Medulla oblongata (tissue), 1 donor: ENCODE data around the gene PCDHB9.
"Not testable (repeated sequence)": the region's sequence is repeated elsewhere in the genome, so short reads cannot be mapped to it uniquely, and the experiment has no call there.

ENCODE experiments used
- DNase-seq: peaks from one replicate; pipeline ENCODE4 v3.0.0-alpha.2; 2015; ENCODE audit errors: extremely low spot score

Gene PCDHB9

DNA sequence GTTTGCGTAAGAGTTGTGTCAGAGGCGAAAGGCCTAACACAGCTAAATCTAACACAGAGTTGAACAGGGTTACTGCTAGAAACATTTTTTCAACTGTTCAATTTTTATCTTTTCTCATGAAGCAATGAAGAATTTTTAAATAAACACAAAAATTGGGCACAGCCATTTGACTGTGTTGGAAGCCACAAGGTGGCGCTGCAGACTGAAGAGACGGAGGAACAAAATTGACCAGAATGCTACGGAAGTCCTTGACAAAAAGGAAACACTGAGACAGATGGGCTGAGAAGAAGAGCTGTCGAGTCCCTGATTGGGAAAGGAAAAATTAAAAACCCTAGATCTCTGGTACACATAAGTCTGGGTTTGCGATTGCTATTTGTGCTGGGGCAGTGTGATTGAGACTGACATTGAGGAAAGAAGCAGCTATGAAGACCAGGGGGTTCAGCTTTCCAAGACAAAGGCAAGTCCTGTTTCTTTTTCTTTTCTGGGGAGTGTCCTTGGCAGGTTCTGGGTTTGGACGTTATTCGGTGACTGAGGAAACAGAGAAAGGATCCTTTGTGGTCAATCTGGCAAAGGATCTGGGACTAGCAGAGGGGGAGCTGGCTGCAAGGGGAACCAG is at the start of gene PCDHB9:
PCDHB9 (plus strand) TSS at position 265 of the 616 bp plus-strand sequence; CDS start at position 423, 158 bp downstream.
- peak; percentile 18 for DNase-seq

DNA sequence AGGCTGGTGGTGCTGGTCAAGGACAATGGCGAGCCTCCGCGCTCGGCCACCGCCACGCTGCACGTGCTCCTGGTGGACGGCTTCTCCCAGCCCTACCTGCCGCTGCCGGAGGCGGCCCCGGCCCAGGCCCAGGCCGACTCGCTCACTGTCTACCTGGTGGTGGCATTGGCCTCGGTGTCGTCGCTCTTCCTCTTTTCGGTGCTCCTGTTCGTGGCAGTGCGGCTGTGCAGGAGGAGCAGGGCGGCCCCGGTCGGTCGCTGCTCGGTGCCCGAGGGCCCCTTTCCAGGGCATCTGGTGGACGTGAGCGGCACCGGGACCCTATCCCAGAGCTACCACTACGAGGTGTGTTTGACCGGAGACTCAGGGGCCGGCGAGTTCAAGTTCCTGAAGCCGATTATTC is 49.6 kb upstream of the PCDHB9 start:
- not testable (repeated sequence) for DNase-seq

DNA sequence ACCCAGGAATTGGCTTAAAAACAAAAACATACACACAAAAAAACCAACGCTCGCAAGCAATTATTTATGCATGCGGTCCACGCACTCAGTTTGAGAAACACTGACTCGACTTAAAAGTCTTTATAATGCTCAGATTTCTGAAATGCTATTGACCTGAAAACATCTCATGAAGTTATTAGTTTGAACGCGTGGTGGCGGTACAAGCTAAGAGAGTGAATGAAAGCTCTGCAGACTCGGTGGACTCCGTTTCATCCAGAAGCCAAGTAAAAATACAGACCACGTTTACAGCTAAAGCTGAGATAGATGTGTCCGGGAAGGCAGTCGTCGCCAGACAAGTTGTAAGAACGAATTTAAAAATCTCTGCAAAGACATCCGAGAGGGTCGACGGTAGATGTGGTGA is 37.1 kb upstream of the PCDHB9 start, which contains the start of gene PCDHB6:
PCDHB6 (plus strand) TSS at position 246 of the 400 bp plus-strand sequence. CDS start 201 bp downstream, outside the sequence.
- DNase-seq = peak; percentile 17

DNA sequence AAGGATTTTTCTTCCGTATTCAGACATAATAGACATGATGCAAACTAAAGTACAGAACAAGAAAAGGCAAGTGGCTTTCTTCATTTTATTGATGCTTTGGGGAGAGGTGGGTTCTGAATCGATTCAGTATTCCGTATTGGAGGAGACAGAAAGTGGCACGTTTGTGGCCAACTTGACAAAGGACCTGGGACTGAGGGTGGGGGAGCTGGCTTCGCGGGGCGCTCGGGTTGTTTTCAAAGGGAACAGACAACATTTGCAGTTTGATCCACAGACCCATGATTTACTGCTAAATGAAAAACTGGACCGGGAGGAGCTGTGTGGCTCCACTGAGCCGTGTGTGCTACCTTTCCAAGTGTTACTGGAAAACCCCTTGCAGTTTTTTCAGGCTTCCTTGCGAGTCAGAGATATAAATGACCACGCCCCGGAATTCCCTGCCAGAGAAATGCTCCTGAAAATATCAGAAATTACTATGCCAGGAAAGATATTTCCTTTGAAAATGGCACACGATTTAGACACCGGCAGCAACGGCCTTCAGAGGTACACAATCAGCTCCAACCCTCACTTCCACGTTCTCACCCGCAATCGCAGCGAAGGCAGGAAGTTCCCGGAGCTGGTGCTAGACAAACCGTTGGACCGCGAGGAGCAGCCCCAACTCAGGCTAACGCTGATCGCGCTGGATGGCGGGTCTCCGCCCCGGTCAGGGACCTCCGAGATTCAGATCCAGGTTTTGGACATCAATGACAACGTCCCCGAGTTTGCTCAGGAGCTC is 36.6 kb upstream of the PCDHB9 start:
- no peak for DNase-seq

DNA sequence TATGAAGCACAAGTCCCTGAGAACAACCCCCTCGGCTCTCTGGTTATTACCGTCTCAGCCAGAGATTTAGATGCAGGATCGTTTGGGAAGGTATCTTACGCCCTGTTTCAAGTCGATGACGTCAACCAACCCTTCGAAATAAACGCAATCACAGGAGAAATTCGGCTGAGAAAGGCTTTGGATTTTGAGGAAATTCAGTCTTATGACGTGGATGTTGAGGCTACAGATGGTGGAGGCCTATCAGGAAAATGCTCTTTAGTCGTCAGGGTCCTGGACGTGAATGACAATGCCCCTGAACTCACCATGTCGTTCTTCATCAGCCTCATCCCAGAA is 36.0 kb upstream of the PCDHB9 start:
- DNase-seq = no peak

DNA sequence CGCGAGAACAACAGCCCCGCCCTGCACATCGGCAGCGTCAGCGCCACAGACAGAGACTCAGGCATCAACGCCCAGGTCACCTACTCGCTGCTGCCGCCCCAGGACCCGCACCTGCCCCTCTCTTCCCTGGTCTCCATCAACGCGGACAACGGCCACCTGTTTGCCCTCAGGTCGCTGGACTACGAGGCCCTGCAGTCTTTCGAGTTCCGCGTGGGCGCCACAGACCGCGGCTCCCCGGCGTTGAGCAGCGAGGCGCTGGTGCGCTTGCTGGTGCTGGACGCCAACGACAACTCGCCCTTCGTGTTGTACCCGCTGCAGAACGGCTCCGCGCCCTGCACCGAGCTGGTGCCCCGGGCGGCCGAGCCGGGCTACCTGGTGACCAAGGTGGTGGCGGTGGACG is 35.3 kb upstream of the PCDHB9 start:
- not testable (repeated sequence) for DNase-seq

GRCh38 chr5:141152096-141152495 is 34.9 kb upstream of the PCDHB9 start:
- not testable (repeated sequence) for DNase-seq

- DNase-seq = peak; percentile 8
Observed at GRCh38 chr5:141155540-141156374, 31.2 kb upstream of the PCDHB9 start.

DNA sequence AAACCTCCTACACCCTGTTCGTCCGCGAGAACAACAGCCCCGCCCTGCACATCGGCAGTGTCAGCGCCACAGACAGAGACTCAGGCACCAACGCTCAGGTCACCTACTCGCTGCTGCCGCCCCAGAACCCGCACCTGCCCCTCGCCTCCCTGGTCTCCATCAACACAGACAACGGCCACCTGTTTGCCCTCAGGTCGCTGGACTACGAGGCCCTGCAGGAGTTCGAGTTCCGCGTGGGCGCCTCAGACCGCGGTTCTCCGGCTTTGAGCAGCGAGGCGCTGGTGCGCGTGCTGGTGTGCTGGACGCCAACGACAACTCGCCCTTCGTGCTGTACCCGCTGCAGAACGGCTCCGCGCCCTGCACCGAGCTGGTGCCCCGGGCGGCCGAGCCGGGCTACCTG is 29.6 kb upstream of the PCDHB9 start:
- DNase-seq = not testable (repeated sequence)

DNA sequence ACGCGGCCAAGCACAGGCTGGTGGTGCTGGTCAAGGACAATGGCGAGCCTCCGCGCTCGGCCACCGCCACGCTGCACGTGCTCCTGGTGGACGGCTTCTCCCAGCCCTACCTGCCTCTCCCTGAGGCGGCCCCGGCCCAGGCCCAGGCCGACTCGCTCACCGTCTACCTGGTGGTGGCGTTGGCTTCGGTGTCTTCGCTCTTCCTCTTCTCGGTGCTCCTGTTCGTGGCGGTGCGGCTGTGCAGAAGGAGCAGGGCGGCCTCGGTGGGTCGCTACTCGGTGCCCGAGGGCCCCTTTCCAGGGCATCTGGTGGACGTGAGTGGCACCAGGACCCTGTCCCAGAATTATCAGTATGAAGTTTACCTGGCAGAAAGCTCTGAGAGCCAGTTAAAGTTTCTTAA is 29.1 kb upstream of the PCDHB9 start:
- DNase-seq = not testable (repeated sequence)

GRCh38 chr5:141172381-141173204 is 14.4 kb upstream of the PCDHB9 start, which contains the start of gene PCDHB7:
TSS of gene PCDHB7 (plus strand) at chr5:141172644. CDS start at chr5:141172836, 192 bp downstream.
- DNase-seq = peak; percentile 62

GRCh38 chr5:141174291-141175104 is 12.5 kb upstream of the PCDHB9 start:
- not testable (repeated sequence) for DNase-seq

DNA sequence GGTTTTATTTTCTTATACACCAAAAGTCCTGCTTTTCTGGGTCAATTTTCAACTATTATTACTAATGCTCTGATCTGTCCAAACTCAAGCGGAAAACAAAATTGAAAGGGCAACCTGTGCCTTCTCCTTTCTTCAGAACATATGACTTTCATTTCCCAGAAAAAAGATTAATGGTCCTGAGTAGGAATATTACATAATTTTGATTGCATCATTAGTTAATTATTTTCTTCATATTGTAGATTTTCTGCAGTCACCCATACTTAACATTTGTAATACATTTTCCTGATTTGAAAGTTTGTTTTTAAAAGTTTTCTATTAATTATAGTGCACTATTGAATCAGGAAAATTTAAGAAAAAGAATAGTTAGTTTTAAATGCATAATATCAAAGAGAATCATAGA is 11.0 kb upstream of the PCDHB9 start:
- no peak for DNase-seq

GRCh38 chr5:141177577-141178191 is 9.3 kb upstream of the PCDHB9 start, which contains the start of gene PCDHB8:
TSS of gene PCDHB8 (plus strand) at chr5:141177790. CDS start at chr5:141178035, 245 bp downstream.
- not testable (repeated sequence) for DNase-seq

GRCh38 chr5:141179371-141179770 is 7.6 kb upstream of the PCDHB9 start:
- DNase-seq = not testable (repeated sequence)

GRCh38 chr5:141179876-141180275 is 7.1 kb upstream of the PCDHB9 start:
- DNase-seq = not testable (repeated sequence)

DNA sequence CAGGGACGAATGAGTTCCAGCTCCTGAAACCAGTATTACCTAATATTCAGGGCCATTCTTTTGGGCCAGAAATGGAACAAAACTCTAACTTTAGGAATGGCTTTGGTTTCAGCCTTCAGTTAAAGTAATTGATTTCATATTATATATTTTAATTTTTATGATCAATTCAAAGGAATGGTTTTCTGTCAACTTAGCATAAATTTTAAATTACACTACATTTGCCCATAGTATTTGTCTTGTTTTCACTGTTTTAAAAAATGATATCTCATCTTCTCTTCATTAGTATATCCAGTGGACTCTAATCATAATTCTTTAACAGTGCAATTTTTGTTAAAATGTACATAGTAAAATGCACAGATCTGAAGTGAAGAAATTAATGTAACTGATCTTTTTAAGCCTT is 6.6 kb upstream of the PCDHB9 start:
- no peak for DNase-seq

- DNase-seq = peak; percentile 54
Observed at GRCh38 chr5:141182248-141182647, 4.7 kb upstream of the PCDHB9 start, which contains the start of gene PCDHB16. TSS of gene PCDHB16 (plus strand) at chr5:141182387. CDS start at chr5:141182560, 173 bp downstream.

DNA sequence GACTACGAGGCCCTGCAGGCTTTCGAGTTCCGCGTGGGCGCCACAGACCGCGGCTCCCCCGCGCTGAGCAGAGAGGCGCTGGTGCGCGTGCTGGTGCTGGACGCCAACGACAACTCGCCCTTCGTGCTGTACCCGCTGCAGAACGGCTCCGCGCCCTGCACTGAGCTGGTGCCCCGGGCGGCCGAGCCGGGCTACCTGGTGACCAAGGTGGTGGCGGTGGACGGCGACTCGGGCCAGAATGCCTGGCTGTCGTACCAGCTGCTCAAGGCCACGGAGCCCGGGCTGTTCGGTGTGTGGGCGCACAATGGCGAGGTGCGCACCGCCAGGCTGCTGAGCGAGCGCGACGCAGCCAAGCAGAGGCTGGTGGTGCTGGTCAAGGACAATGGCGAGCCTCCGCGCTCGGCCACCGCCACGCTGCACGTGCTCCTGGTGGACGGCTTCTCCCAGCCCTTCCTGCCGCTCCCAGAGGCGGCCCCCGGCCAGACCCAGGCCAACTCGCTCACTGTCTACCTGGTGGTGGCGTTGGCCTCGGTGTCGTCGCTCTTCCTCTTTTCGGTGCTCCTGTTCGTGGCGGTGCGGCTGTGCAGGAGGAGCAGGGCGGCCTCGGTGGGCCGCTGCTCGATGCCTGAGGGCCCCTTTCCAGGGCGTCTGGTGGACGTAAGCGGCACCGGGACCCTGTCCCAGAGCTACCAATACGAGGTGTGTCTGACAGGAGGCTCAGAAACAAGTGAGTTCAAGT is 2.7 kb upstream of the PCDHB9 start:
- DNase-seq = not testable (repeated sequence)
